B cell (primary cell): ENCODE measurements around the gene RBPJ. TPM values are rescaled to one million over a fixed set of nuclear protein-coding genes. Genes with fewer than 3 reads are reported as not detected.
A peak's percentile ranks its signal among the peaks of the same experiment; 100 is the strongest.

Experiments
- ATAC-seq: fragments of 200-7000 bp; cut with Tn5 transposase; one replicate; pipeline ENCODE4 v1.10.0; 2021; ENCODE audit warnings: low read depth, mild to moderate bottlenecking, moderate number of reproducible peaks, moderate library complexity
- CTCF ChIA-PET: fragments of 350-600 bp; sonication (Branson Sonifier 250); formaldehyde crosslinking; loops from one replicate; lab custom pipeline; 2021; ENCODE audit warnings: antibody characterized with exemption, inconsistent platforms; lab: Charles Lee
- POLR2A ChIA-PET: fragments of 350-600 bp; sonication (Branson Sonifier 250); formaldehyde crosslinking; loops from one replicate; lab custom pipeline; 2021; ENCODE audit warnings: antibody characterized with exemption; lab: Charles Lee
- DNase-seq: peaks from one replicate; pipeline ENCODE4 v3.0.0; 2013
- H2AFZ ChIP-seq: 2 replicates; pipeline ENCODE4 v1.6.1; 2012; ENCODE audit warnings: mild to moderate bottlenecking, low read depth, low read length; ENCODE audit not compliant: insufficient read depth, poor library complexity, severe bottlenecking
- H3K27ac ChIP-seq, 2 donors: 1 replicate in 1 of 2; 2 replicates in 1 of 2; pipeline ENCODE4 v1.5.1; 2012 to 2013; ENCODE audit warnings: low read length in 2 of 2, mild to moderate bottlenecking in 2 of 2, moderate library complexity in 1 of 2
- H3K27me3 ChIP-seq, 4 experiments: fragments of 200-600 bp in 1 of 4; sonication (generic) in 1 of 4; replicated peaks in 1 of 4; 1 replicate in 2 of 4; 2 replicates in 2 of 4; pipeline versions ENCODE4 v1.6.1 to v1.7.0; 2013 to 2016; ENCODE audit warnings: low read length in 3 of 4, mild to moderate bottlenecking in 2 of 4, mixed read lengths in 1 of 4, moderate library complexity in 1 of 4; ENCODE audit not compliant: insufficient read depth in 4 of 4, control insufficient read depth in 3 of 4; ENCODE audit errors: control extremely low read depth in 1 of 4
- H3K36me3 ChIP-seq, 2 experiments: replicated peaks in 1 of 2; 1 replicate in 1 of 2; 2 replicates in 1 of 2; pipeline versions ENCODE4 v1.6.1 to v1.7.1; 2013; ENCODE audit warnings: low read length in 1 of 2; ENCODE audit not compliant: insufficient read depth in 2 of 2, control insufficient read depth in 1 of 2; ENCODE audit errors: control extremely low read depth in 1 of 2, extremely low read depth in 1 of 2
- H3K4me1 ChIP-seq, 2 donors: fragments of 200-600 bp in 1 of 2; sonication (generic) in 1 of 2; 1 replicate in 1 of 2; 2 replicates in 1 of 2; pipeline versions ENCODE4 v1.5.1 to v1.6.1; 2013 to 2017; ENCODE audit warnings: low read length in 2 of 2; ENCODE audit not compliant: control insufficient read depth in 2 of 2, insufficient read depth in 2 of 2
- H3K4me2 ChIP-seq: replicated peaks from 2 replicates; pipeline ENCODE3; 2012; ENCODE audit warnings: mild to moderate bottlenecking, low read depth, low read length; ENCODE audit not compliant: poor library complexity, severe bottlenecking
- H3K4me3 ChIP-seq, 5 experiments: fragments of 200-600 bp in 1 of 5; sonication (generic) in 1 of 5; 1 replicate in 3 of 5; 2 replicates in 2 of 5; pipeline versions ENCODE4 v1.5.1 to v1.7.0; 2011 to 2016; ENCODE audit warnings: low read length in 4 of 5, mild to moderate bottlenecking in 4 of 5, low read depth in 2 of 5, control low read depth in 1 of 5, moderate library complexity in 1 of 5; ENCODE audit not compliant: insufficient read depth in 1 of 5; ENCODE audit errors: control extremely low read depth in 1 of 5, extremely low read depth in 1 of 5
- H3K79me2 ChIP-seq: fragments of 200-600 bp; sonication (generic); one replicate; pipeline ENCODE4 v1.6.0; 2016; ENCODE audit warnings: low read length; ENCODE audit not compliant: control insufficient read depth, insufficient read depth
- H3K9ac ChIP-seq: fragments of 200-600 bp; sonication (generic); 2 replicates; pipeline ENCODE4 v1.6.1; 2017; ENCODE audit warnings: mild to moderate bottlenecking, low read length, moderate library complexity
- H3K9me3 ChIP-seq, 3 donors: one replicate each; pipeline versions ENCODE4 v1.6.1 to v1.7.1; 2013; ENCODE audit warnings: low read length in 2 of 3; ENCODE audit not compliant: control insufficient read depth in 2 of 3, insufficient read depth in 1 of 3; ENCODE audit errors: control extremely low read depth in 1 of 3
- H4K20me1 ChIP-seq: 2 replicates; pipeline ENCODE4 v1.6.0; 2012; ENCODE audit warnings: mild to moderate bottlenecking, low read length; ENCODE audit not compliant: insufficient read depth, control insufficient read depth, poor library complexity, severe bottlenecking
- H3K27ac Mint-ChIP-seq: one replicate; pipeline ENCODE4 v1.8.0; 2021; ENCODE audit warnings: mixed read lengths
- H3K27me3 Mint-ChIP-seq: one replicate; pipeline ENCODE4 v1.8.0; 2021; ENCODE audit warnings: mixed read lengths
- H3K4me1 Mint-ChIP-seq: one replicate; pipeline ENCODE4 v1.8.0; 2021; ENCODE audit warnings: mixed read lengths
- H3K4me3 Mint-ChIP-seq: one replicate; pipeline ENCODE4 v1.8.0; 2021; ENCODE audit warnings: mixed read lengths
- H3K9me3 Mint-ChIP-seq: one replicate; pipeline ENCODE4 v1.8.0; 2022; ENCODE audit warnings: mixed read lengths; ENCODE audit not compliant: insufficient read depth
- EZH2 ChIP-seq: IDR thresholded peaks from 2 replicates; pipeline ENCODE4 v1.6.1; 2012; ENCODE audit warnings: borderline replicate concordance, low read depth, mild to moderate bottlenecking, moderate library complexity, low read length; ENCODE audit not compliant: insufficient read depth, poor library complexity, severe bottlenecking
- WGBS: methylation state at CpG from one replicate; pipeline ENCODE4 v1.1.5; 2013; ENCODE audit warnings: missing lambda C conversion rate; ENCODE audit not compliant: insufficient coverage; 5-methylcytosine and 5-hydroxymethylcytosine counted together
- intact Hi-C: fragments of 100-400 bp; cut with micrococcal nuclease; formaldehyde crosslinking; loops from one replicate; pipeline ENCODE4 v1.10.0; 2022
- polyA plus RNA-seq: library from polyadenylated mRNA; depleted of rRNA; stranded (reverse); fragments of >200 nt; gene quantifications from 2 replicates; pipeline ENCODE4 v1.2.3, GENCODE V29; 2012
- total RNA-seq, 2 donors: library from RNA; stranded (reverse); fragments of 120-200 nt in 1 of 2; gene quantifications; 1 replicate in 1 of 2; 2 replicates in 1 of 2; pipeline versions ENCODE4 v1.2.3 to v1.2.4, GENCODE V29; 2013 to 2022
- TF ChIP-seq, protein P1 (sequence below): fragments of 200-600 bp; IDR thresholded peaks from one replicate; pipeline ENCODE4 v1.8.0; 2022; ENCODE audit warnings: antibody characterized with exemption, mild to moderate bottlenecking

The RBPJ gene
- total and polyA plus RNA-seq, 2 donors (not counting 1 experiment from before 2014, with no cell fraction given) = 10.6 to 50.1 TPM

DNA sequence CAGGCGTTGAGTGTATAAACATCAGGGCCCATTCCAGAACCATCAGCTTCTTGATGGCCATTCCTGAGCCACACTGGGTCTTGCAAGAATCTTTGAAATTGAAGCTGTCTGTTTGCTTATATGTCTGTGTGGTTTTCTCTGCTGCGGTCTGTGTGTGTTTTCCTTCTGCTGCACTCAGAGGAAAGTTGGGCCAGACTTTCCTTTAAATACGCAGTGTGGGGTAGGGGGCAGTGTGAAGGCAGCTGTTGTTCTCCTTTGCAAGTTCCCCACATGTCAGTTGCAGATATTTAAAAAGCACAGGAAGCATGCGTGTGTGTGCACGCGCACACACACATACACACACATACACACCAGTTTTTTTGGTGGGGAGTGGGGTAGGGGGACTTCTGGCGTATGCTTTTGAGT is 137.3 kb downstream of the RBPJ start:
- WGBS = 33% methylated on average over 2 of the region's 7 CpGs
- peak overlapping the region; percentile 11 for H2AFZ ChIP-seq
- TF ChIP-seq, protein P1, sequence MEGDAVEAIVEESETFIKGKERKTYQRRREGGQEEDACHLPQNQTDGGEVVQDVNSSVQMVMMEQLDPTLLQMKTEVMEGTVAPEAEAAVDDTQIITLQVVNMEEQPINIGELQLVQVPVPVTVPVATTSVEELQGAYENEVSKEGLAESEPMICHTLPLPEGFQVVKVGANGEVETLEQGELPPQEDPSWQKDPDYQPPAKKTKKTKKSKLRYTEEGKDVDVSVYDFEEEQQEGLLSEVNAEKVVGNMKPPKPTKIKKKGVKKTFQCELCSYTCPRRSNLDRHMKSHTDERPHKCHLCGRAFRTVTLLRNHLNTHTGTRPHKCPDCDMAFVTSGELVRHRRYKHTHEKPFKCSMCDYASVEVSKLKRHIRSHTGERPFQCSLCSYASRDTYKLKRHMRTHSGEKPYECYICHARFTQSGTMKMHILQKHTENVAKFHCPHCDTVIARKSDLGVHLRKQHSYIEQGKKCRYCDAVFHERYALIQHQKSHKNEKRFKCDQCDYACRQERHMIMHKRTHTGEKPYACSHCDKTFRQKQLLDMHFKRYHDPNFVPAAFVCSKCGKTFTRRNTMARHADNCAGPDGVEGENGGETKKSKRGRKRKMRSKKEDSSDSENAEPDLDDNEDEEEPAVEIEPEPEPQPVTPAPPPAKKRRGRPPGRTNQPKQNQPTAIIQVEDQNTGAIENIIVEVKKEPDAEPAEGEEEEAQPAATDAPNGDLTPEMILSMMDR = no peak
- no peak for TF ChIP-seq EZH2
- no peak overlapping the region for H3K4me3 ChIP-seq
- CTCF ChIA-PET = interaction anchor here (0.6 to 9.7 kb wide), 10 partner anchors 9 to 571 kb away, joined by 3 to 125 read pairs (median 3); no protein-coding TSS in a partner anchor
- H4K20me1 ChIP-seq = no peaks in the 10 kb centered on the region
- DNase-seq (peak; percentile 11), ATAC-seq (no peak)
- POLR2A ChIA-PET = no interaction called here
- no peaks in the 10 kb centered on the region for H3K27me3 ChIP-seq
- H3K4me2 ChIP-seq = no peak overlapping the region
- no peaks in the 10 kb centered on the region for H3K79me2 ChIP-seq
- H3K9ac ChIP-seq = no peak overlapping the region
- intact Hi-C loops = no loop called here
- H3K4me3 Mint-ChIP-seq = no peak overlapping the region
- peaks cover 5% of the 10 kb centered on the region for H3K27me3 Mint-ChIP-seq
- H3K4me1 ChIP-seq = peaks cover 3 to 4% of the 10 kb centered on the region in 2 donors
- no peaks in the 10 kb centered on the region for H3K9me3 Mint-ChIP-seq
- no peak overlapping the region for H3K27ac Mint-ChIP-seq
- no peak overlapping the region for H3K27ac ChIP-seq
- no peaks in the 10 kb centered on the region for H3K36me3 ChIP-seq
- peaks cover 4% of the 10 kb centered on the region for H3K4me1 Mint-ChIP-seq
- H3K9me3 ChIP-seq = peaks cover 0 to 4% (median 3%) of the 10 kb centered on the region in 3 donors

DNA sequence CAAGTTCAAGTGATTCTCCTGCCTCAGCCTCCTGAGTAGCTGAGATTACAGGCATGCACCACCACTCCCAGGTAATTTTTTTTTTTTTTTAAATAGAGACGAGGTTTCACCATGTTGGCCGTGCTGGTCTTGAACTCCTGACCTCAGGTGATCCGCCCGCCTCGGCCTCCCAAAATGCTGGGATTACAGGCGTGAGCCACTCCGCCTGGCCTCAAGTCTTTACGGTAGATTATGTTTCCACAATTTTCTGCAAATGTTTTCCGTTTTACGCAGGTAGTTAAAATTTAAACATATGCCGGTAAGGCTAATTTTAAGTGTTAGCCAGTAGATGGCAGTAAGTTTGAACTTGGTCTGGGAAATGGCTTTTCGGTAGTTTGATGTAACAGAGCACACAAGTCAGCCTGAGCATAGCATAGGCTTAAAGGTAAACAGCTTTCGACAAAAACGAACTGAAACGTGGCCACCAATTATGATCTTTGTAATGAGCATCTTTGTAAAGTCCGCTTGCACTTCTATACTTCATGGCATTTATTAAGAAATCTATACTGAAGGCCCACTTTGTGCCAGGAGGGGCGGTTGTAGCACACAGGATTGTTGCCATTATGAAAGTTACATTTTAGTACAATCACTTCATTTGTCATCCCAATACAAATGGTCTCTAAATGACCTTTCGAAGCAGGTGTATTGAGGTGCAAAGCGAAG is 138.4 kb downstream of the RBPJ start:
- peaks cover 3 to 4% of the 10 kb centered on the region in 2 donors for H3K4me1 ChIP-seq
- H4K20me1 ChIP-seq = no peaks in the 10 kb centered on the region
- peak overlapping the region; percentile 53 for H3K4me3 Mint-ChIP-seq
- POLR2A ChIA-PET = no interaction called here
- H3K9me3 ChIP-seq = peaks cover 0 to under 1% (median under 1%) of the 10 kb centered on the region in 3 donors
- no peak overlapping the region for H3K27ac Mint-ChIP-seq
- 35% methylated on average over 12 of the region's 19 CpGs for WGBS
- TF ChIP-seq EZH2 = no peak
- TF ChIP-seq, protein P1 = peak; percentile 68
- ATAC-seq (no peak), DNase-seq (peak; percentile 61)
- H3K27ac ChIP-seq = no peak overlapping the region
- H3K9ac ChIP-seq = no peak overlapping the region
- H3K4me3 ChIP-seq = peak overlapping the region in 1 of 5 experiments; percentile 17
- H2AFZ ChIP-seq = peak overlapping the region; percentile 20
- H3K27me3 ChIP-seq = no peaks in the 10 kb centered on the region
- H3K9me3 Mint-ChIP-seq = no peaks in the 10 kb centered on the region
- H3K4me2 ChIP-seq = peak overlapping the region; percentile 44
- H3K36me3 ChIP-seq = no peaks in the 10 kb centered on the region
- H3K27me3 Mint-ChIP-seq = peaks cover 5% of the 10 kb centered on the region
- CTCF ChIA-PET = interaction anchor here (0.6 to 9.7 kb wide), 12 partner anchors 10 to 548 kb away, joined by 3 to 125 read pairs (median 4); no protein-coding TSS in a partner anchor
- peaks cover 4% of the 10 kb centered on the region for H3K4me1 Mint-ChIP-seq
- no peaks in the 10 kb centered on the region for H3K79me2 ChIP-seq
- intact Hi-C loops = loop anchor here (1.0 kb wide), 2 partner anchors 261 to 551 kb away; no protein-coding TSS in a partner anchor
